NOMO-1 (cell line): ENCODE measurements around the gene CHD8.
A peak's percentile ranks its signal among the peaks of the same experiment; 100 is the strongest.

Experiments
- DNase-seq, 2 experiments: peaks; one replicate each; lab custom pipeline; 2025; ENCODE audit not compliant: unreplicated experiment in 2 of 2; lab: John Stamatoyannopoulos, UW

CHD8 gene

GRCh38 chr14:21440859-21441258, 15.1 kb downstream of the CHD8 start:
- peak in 1 of 2 experiments; percentile 23 for DNase-seq

GRCh38 chr14:21437063-21437901, 18.6 kb downstream of the CHD8 start:
- peak; percentile 93 to 96 for DNase-seq

- DNase-seq: no peak
Measured at GRCh38 chr14:21436567-21437062, 19.3 kb downstream of the CHD8 start.

GRCh38 chr14:21431126-21431525, 24.8 kb downstream of the CHD8 start:
- no peak for DNase-seq

- no peak for DNase-seq
Measured at GRCh38 chr14:21428930-21429329, 27.0 kb downstream of the CHD8 start.

GRCh38 chr14:21426692-21427091, 29.2 kb downstream of the CHD8 start:
- no peak for DNase-seq

GRCh38 chr14:21419528-21419927, 36.4 kb downstream of the CHD8 start:
- no peak for DNase-seq

- no peak for DNase-seq
Measured at GRCh38 chr14:21415329-21415728, 40.6 kb downstream of the CHD8 start.

- no peak for DNase-seq
Measured at GRCh38 chr14:21414137-21414631, 41.7 kb downstream of the CHD8 start.

- no peak for DNase-seq
Measured at GRCh38 chr14:21408147-21408546, 47.8 kb downstream of the CHD8 start.

- DNase-seq: no peak
Measured at GRCh38 chr14:21406213-21406612, 49.7 kb downstream of the CHD8 start.

- no peak for DNase-seq
Measured at GRCh38 chr14:21405097-21405496, 50.8 kb downstream of the CHD8 start.

- no peak for DNase-seq
Measured at GRCh38 chr14:21399311-21399870, 56.5 kb downstream of the CHD8 start.

GRCh38 chr14:21398901-21399300, 57.0 kb downstream of the CHD8 start:
- no peak for DNase-seq

- DNase-seq: no peak
Measured at GRCh38 chr14:21395450-21395849, 60.5 kb downstream of the CHD8 start.

GRCh38 chr14:21385188-21385904, 70.6 kb downstream of the CHD8 start:
- DNase-seq: peak; percentile 80 to 84

- peak; percentile 62 to 79 for DNase-seq
Measured at GRCh38 chr14:21384494-21384851, 71.5 kb downstream of the CHD8 start.

GRCh38 chr14:21383848-21384493, 72.0 kb downstream of the CHD8 start, which contains the start of gene SUPT16H:
SUPT16H (minus strand) TSS chr14:21384019; CDS start chr14:21383927, 92 bp downstream.
- DNase-seq: peak; percentile 96 to 97

- DNase-seq: peak; percentile 29 to 39
Measured at GRCh38 chr14:21382886-21383847, 72.8 kb downstream of the CHD8 start.

- DNase-seq: peak in 1 of 2 experiments; percentile 19
Measured at GRCh38 chr14:21382095-21382494, 73.8 kb downstream of the CHD8 start.
